WTC11 (cell line): ENCODE results near the gene DENND1B. TPM values are rescaled to one million over a fixed set of nuclear protein-coding genes. Genes with fewer than 3 reads are reported as not detected.

Experiments
- ATAC-seq: fragments of 200-7000 bp; cut with Tn5 transposase; 2 replicates; pipeline ENCODE4 v1.10.0; 2021; ENCODE audit warnings: mild to moderate bottlenecking, moderate library complexity
- CTCF ChIA-PET: fragments of 300-600 bp; sonication (Branson Sonifier 250); formaldehyde crosslinking; loops from one replicate; lab custom pipeline; 2021; ENCODE audit warnings: antibody characterized with exemption; lab: Charles Lee
- POLR2A ChIA-PET: fragments of 350-600 bp; sonication (Branson Sonifier 250); formaldehyde crosslinking; loops from one replicate; lab custom pipeline; 2021; ENCODE audit warnings: antibody characterized with exemption; lab: Charles Lee
- DNase-seq: peaks from one replicate; pipeline ENCODE4 v3.0.0; 2021; ENCODE audit warnings: low spot score
- H3K27ac Mint-ChIP-seq: 2 replicates; pipeline ENCODE4 v1.8.0; 2021; ENCODE audit warnings: mixed read lengths
- H3K27me3 Mint-ChIP-seq: 2 replicates; pipeline ENCODE4 v1.8.0; 2021; ENCODE audit warnings: low read depth, mild to moderate bottlenecking, moderate library complexity, mixed read lengths
- H3K36me3 Mint-ChIP-seq: 2 replicates; pipeline ENCODE4 v1.8.0; 2021; ENCODE audit warnings: mixed read lengths
- H3K4me1 Mint-ChIP-seq: 2 replicates; pipeline ENCODE4 v1.8.0; 2022; ENCODE audit warnings: mixed read lengths
- H3K4me3 Mint-ChIP-seq: 2 replicates; pipeline ENCODE4 v1.8.0; 2021; ENCODE audit warnings: mild to moderate bottlenecking, moderate library complexity, mixed read lengths
- H3K9me3 Mint-ChIP-seq: 2 replicates; pipeline ENCODE4 v1.8.0; 2021; ENCODE audit warnings: mixed read lengths
- ATF3 ChIP-seq: sonication (generic); formaldehyde crosslinking; conservative IDR thresholded peaks from 2 replicates; pipeline ENCODE4 v1.8.1; 2022; ENCODE audit warnings: mild to moderate bottlenecking, missing genetic modification reagents
- ATF6 ChIP-seq: sonication (generic); formaldehyde crosslinking; IDR thresholded peaks from 2 replicates; pipeline ENCODE4 v1.8.1; 2023; ENCODE audit warnings: mild to moderate bottlenecking, missing genetic modification reagents
- CBFB ChIP-seq: sonication (generic); formaldehyde crosslinking; IDR thresholded peaks from 2 replicates; pipeline ENCODE4 v1.8.1; 2022; ENCODE audit warnings: mild to moderate bottlenecking, low read depth, missing genetic modification reagents
- FOXK1 ChIP-seq: sonication (generic); formaldehyde crosslinking; IDR thresholded peaks from 2 replicates; pipeline ENCODE4 v1.8.0; 2022; ENCODE audit warnings: mild to moderate bottlenecking, moderate library complexity, missing genetic modification reagents
- GRHL2 ChIP-seq: fragments of 250-450 bp; sonication (Bioruptor Pico); IDR thresholded peaks from 2 replicates; pipeline ENCODE4 v1.8.0; 2022; ENCODE audit warnings: mild to moderate bottlenecking, moderate library complexity; ENCODE audit not compliant: insufficient replicate concordance, severe bottlenecking
- HMGA2 ChIP-seq: fragments of 250-450 bp; sonication (Bioruptor Pico); IDR thresholded peaks from 2 replicates; pipeline ENCODE4 v1.4.0; 2021; ENCODE audit warnings: mild to moderate bottlenecking, moderate library complexity
- NFATC4 ChIP-seq: fragments of 250-450 bp; sonication (Bioruptor Pico); IDR thresholded peaks from 2 replicates; pipeline ENCODE4 v1.9.0; 2021; ENCODE audit warnings: mild to moderate bottlenecking
- TP53 ChIP-seq: sonication (generic); formaldehyde crosslinking; IDR thresholded peaks from 2 replicates; pipeline ENCODE4 v1.8.1; 2023; ENCODE audit warnings: mild to moderate bottlenecking, missing genetic modification reagents
- USF2 ChIP-seq: sonication (generic); formaldehyde crosslinking; IDR thresholded peaks from 2 replicates; pipeline ENCODE4 v1.8.1; 2023; ENCODE audit warnings: mild to moderate bottlenecking, missing genetic modification reagents, moderate library complexity
- ZNF512 ChIP-seq: sonication (generic); formaldehyde crosslinking; IDR thresholded peaks from 2 replicates; pipeline ENCODE4 v1.8.1; 2022; ENCODE audit warnings: missing genetic modification reagents, borderline replicate concordance
- ZNF671 ChIP-seq: fragments of 250-450 bp; sonication (Bioruptor Pico); IDR thresholded peaks from 2 replicates; pipeline ENCODE4 v1.8.0; 2021; ENCODE audit warnings: mild to moderate bottlenecking
- total RNA-seq: library from RNA; stranded (reverse); gene quantifications from 3 replicates; pipeline ENCODE4 v1.2.3, GENCODE V29; 2021
- TF ChIP-seq, protein P1 (sequence below): sonication (generic); formaldehyde crosslinking; conservative IDR thresholded peaks from 2 replicates; pipeline ENCODE4 v1.8.1; 2023; ENCODE audit warnings: mild to moderate bottlenecking, low read depth, missing genetic modification reagents, moderate library complexity
- TF ChIP-seq, protein P2 (sequence below): sonication (generic); formaldehyde crosslinking; IDR thresholded peaks from 2 replicates; pipeline ENCODE4 v1.8.1; 2022; ENCODE audit warnings: low read depth, missing genetic modification reagents, borderline replicate concordance
- TF ChIP-seq, protein P3 (sequence below): sonication (generic); formaldehyde crosslinking; IDR thresholded peaks from 2 replicates; pipeline ENCODE4 v1.8.0; 2022; ENCODE audit warnings: mild to moderate bottlenecking, missing genetic modification reagents

DENND1B gene
- total RNA-seq, 1 experiment from 2014 or later, result 4.3 TPM

DNA sequence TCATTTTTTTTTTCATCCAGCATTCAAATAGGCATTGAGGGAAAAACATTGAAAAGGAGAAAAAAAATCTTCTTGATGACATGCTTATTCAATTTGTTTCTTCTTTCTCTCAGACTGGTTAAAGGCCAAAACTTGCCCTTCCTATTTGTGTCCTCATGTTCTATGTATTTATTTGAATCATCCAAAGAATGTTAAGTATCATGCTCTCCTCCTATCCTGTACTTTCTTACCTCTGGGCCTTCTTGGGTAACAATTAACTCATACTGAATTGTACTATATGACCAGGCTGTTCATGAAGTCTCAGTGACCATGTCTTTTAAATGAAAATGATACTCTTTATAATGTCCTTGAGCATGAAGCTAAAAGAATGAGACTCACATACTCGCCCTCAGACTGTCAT, 36.5 kb upstream of the DENND1B start (continued):
- TF ChIP-seq, protein P1, sequence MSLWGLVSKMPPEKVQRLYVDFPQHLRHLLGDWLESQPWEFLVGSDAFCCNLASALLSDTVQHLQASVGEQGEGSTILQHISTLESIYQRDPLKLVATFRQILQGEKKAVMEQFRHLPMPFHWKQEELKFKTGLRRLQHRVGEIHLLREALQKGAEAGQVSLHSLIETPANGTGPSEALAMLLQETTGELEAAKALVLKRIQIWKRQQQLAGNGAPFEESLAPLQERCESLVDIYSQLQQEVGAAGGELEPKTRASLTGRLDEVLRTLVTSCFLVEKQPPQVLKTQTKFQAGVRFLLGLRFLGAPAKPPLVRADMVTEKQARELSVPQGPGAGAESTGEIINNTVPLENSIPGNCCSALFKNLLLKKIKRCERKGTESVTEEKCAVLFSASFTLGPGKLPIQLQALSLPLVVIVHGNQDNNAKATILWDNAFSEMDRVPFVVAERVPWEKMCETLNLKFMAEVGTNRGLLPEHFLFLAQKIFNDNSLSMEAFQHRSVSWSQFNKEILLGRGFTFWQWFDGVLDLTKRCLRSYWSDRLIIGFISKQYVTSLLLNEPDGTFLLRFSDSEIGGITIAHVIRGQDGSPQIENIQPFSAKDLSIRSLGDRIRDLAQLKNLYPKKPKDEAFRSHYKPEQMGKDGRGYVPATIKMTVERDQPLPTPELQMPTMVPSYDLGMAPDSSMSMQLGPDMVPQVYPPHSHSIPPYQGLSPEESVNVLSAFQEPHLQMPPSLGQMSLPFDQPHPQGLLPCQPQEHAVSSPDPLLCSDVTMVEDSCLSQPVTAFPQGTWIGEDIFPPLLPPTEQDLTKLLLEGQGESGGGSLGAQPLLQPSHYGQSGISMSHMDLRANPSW (CRISPR knock-in tag), result no peak
- no peak for TF ChIP-seq GRHL2 (CRISPR knock-in tag)

- peak overlapping the region; percentile 99 for H3K27ac Mint-ChIP-seq
- no peaks in the 10 kb centered on the region for H3K9me3 Mint-ChIP-seq
- DNase-seq, result no peak
- no peaks in the 10 kb centered on the region for H3K36me3 Mint-ChIP-seq
- peak overlapping the region; percentile 54 for H3K4me3 Mint-ChIP-seq
- ChIA-PET CTCF (interaction anchor here (1.6 kb wide), 1 partner anchor 58 kb away, joined by 4 read pairs; no protein-coding TSS in a partner anchor), POLR2A (no interaction called here)
- peaks cover 76% of the 10 kb centered on the region for H3K4me1 Mint-ChIP-seq
- peak; percentile 64 for ATAC-seq
- H3K27me3 Mint-ChIP-seq, result peaks cover 4% of the 10 kb centered on the region
- TF ChIP-seq, protein P2, sequence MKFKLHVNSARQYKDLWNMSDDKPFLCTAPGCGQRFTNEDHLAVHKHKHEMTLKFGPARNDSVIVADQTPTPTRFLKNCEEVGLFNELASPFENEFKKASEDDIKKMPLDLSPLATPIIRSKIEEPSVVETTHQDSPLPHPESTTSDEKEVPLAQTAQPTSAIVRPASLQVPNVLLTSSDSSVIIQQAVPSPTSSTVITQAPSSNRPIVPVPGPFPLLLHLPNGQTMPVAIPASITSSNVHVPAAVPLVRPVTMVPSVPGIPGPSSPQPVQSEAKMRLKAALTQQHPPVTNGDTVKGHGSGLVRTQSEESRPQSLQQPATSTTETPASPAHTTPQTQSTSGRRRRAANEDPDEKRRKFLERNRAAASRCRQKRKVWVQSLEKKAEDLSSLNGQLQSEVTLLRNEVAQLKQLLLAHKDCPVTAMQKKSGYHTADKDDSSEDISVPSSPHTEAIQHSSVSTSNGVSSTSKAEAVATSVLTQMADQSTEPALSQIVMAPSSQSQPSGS, result no peak
- TF ChIP-seq ZNF512 (CRISPR knock-in tag) (no peak), TP53 (CRISPR knock-in tag) (0 out of 2 replicates have a peak, but pooled peaks have one; percentile 28), CBFB (CRISPR knock-in tag) (no peak), ATF3 (CRISPR knock-in tag) (no peak), USF2 (CRISPR knock-in tag) (0 out of 2 replicates have a peak, but pooled peaks have one; percentile 8), NFATC4 (CRISPR knock-in tag) (no peak), HMGA2 (no peak), ZNF671 (no peak), ATF6 (CRISPR knock-in tag) (no peak), FOXK1 (CRISPR knock-in tag) (0 out of 2 replicates have a peak, but pooled peaks have one; percentile 13)
- TF ChIP-seq, protein P3, sequence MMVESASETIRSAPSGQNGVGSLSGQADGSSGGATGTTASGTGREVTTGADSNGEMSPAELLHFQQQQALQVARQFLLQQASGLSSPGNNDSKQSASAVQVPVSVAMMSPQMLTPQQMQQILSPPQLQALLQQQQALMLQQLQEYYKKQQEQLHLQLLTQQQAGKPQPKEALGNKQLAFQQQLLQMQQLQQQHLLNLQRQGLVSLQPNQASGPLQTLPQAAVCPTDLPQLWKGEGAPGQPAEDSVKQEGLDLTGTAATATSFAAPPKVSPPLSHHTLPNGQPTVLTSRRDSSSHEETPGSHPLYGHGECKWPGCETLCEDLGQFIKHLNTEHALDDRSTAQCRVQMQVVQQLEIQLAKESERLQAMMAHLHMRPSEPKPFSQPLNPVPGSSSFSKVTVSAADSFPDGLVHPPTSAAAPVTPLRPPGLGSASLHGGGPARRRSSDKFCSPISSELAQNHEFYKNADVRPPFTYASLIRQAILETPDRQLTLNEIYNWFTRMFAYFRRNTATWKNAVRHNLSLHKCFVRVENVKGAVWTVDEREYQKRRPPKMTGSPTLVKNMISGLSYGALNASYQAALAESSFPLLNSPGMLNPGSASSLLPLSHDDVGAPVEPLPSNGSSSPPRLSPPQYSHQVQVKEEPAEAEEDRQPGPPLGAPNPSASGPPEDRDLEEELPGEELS, result peak; percentile 36; the same call in 1 of the 2 replicates
Observed at GRCh38 chr1:197810812-197811211, 35.5 kb upstream of the DENND1B start.
